Liver (tissue), 9 donors: ENCODE data around the gene QRICH1. TPM values are rescaled to one million over a fixed set of nuclear protein-coding genes. Genes with fewer than 3 reads are reported as not detected.

Experiments used
- DNase-seq: peaks from one replicate; pipeline ENCODE4 v3.0.0-alpha.2; 2017; ENCODE audit warnings: low spot score
- H3K27ac ChIP-seq, 2 donors: one replicate each; pipeline ENCODE4 v1.7.0; 2013; ENCODE audit warnings: inconsistent platforms in 2 of 2, low read length in 2 of 2, control low read depth in 1 of 2, low read depth in 1 of 2, mild to moderate bottlenecking in 1 of 2
- H3K27me3 ChIP-seq, 4 donors: one replicate each; pipeline versions ENCODE4 v1.6.1 to v1.7.0; 2013; ENCODE audit warnings: low read length in 3 of 4, inconsistent platforms in 1 of 4, mild to moderate bottlenecking in 1 of 4, moderate library complexity in 1 of 4; ENCODE audit not compliant: control insufficient read depth in 4 of 4, insufficient read depth in 4 of 4
- H3K36me3 ChIP-seq, 4 donors: one replicate each; pipeline versions ENCODE4 v1.6.1 to v1.7.0; 2013; ENCODE audit warnings: low read length in 3 of 4, mild to moderate bottlenecking in 3 of 4, low read depth in 1 of 4, moderate library complexity in 1 of 4; ENCODE audit not compliant: control insufficient read depth in 4 of 4, insufficient read depth in 3 of 4
- H3K4me1 ChIP-seq, 4 donors: one replicate each; pipeline versions ENCODE4 v1.6.1 to v1.7.0; 2013; ENCODE audit warnings: low read length in 3 of 4, mild to moderate bottlenecking in 3 of 4, moderate library complexity in 1 of 4; ENCODE audit not compliant: control insufficient read depth in 4 of 4, insufficient read depth in 4 of 4
- H3K4me3 ChIP-seq, 3 donors: one replicate each; pipeline versions ENCODE4 v1.6.1 to v1.7.0; 2013; ENCODE audit warnings: low read length in 3 of 3, control low read depth in 1 of 3, low read depth in 1 of 3, mild to moderate bottlenecking in 1 of 3
- H3K9ac ChIP-seq, 2 donors: one replicate each; pipeline ENCODE4 v1.7.0; 2013; ENCODE audit warnings: low read length in 2 of 2, mild to moderate bottlenecking in 2 of 2, moderate library complexity in 2 of 2, control low read depth in 1 of 2, low read depth in 1 of 2
- H3K9me3 ChIP-seq, 4 donors: one replicate each; pipeline versions ENCODE4 v1.6.1 to v1.7.0; 2013; ENCODE audit warnings: low read length in 3 of 4; ENCODE audit not compliant: control insufficient read depth in 4 of 4
- ATF3 ChIP-seq: IDR thresholded peaks from 2 replicates; pipeline ENCODE4 v1.6.1; 2016; ENCODE audit warnings: antibody characterized with exemption
- CTCF ChIP-seq: fragments of 150-350 bp; IDR thresholded peaks from 2 replicates; pipeline ENCODE4 v1.5.1; 2017; ENCODE audit warnings: improper control_type of control experiment, low read depth, low read length; ENCODE audit not compliant: missing input control
- EGR1 ChIP-seq, 2 donors: IDR thresholded peaks; 2 replicates each; pipeline ENCODE4 v1.6.1; 2016 to 2018; ENCODE audit warnings: antibody characterized with exemption in 2 of 2, low read depth in 2 of 2
- FOXA1 ChIP-seq: IDR thresholded peaks from 2 replicates; pipeline ENCODE4 v1.6.1; 2016; ENCODE audit warnings: antibody characterized with exemption
- FOXA2 ChIP-seq: IDR thresholded peaks from 2 replicates; pipeline ENCODE4 v1.6.1; 2016; ENCODE audit warnings: antibody characterized with exemption
- GABPA ChIP-seq, 2 donors: IDR thresholded peaks in 1 of 2; conservative IDR thresholded peaks in 1 of 2; 2 replicates each; pipeline ENCODE4 v1.6.1; 2016; ENCODE audit warnings: antibody characterized with exemption in 2 of 2, mild to moderate bottlenecking in 1 of 2, moderate library complexity in 1 of 2
- HNF4A ChIP-seq, 2 donors: conservative IDR thresholded peaks; 2 replicates each; pipeline ENCODE4 v1.6.1; 2016; ENCODE audit warnings: antibody characterized with exemption in 2 of 2, mild to moderate bottlenecking in 2 of 2
- HNF4G ChIP-seq: IDR thresholded peaks from 2 replicates; pipeline ENCODE4 v1.6.1; 2016; ENCODE audit warnings: antibody characterized with exemption
- JUND ChIP-seq, 2 donors: IDR thresholded peaks; 2 replicates each; pipeline ENCODE4 v1.6.1; 2016; ENCODE audit warnings: antibody characterized with exemption in 2 of 2
- MAX ChIP-seq: IDR thresholded peaks from 2 replicates; pipeline ENCODE4 v1.6.1; 2016; ENCODE audit warnings: antibody characterized with exemption
- NR2F2 ChIP-seq: IDR thresholded peaks from 2 replicates; pipeline ENCODE4 v1.6.1; 2016; ENCODE audit warnings: antibody characterized with exemption
- RAD21 ChIP-seq, 2 donors: IDR thresholded peaks; 2 replicates each; pipeline ENCODE4 v1.6.1; 2016; ENCODE audit warnings: antibody characterized with exemption in 2 of 2, mild to moderate bottlenecking in 2 of 2
- RXRA ChIP-seq, 2 donors: IDR thresholded peaks; 2 replicates each; pipeline ENCODE4 v1.6.1; 2017 to 2018; ENCODE audit warnings: antibody characterized with exemption in 2 of 2, mild to moderate bottlenecking in 1 of 2
- SP1 ChIP-seq: IDR thresholded peaks from 2 replicates; pipeline ENCODE4 v1.6.1; 2018; ENCODE audit warnings: antibody characterized with exemption, mild to moderate bottlenecking
- TAF1 ChIP-seq: conservative IDR thresholded peaks from 2 replicates; pipeline ENCODE4 v1.6.1; 2016; ENCODE audit warnings: antibody characterized with exemption, mild to moderate bottlenecking
- YY1 ChIP-seq: IDR thresholded peaks from 2 replicates; pipeline ENCODE4 v1.6.1; 2016; ENCODE audit warnings: antibody characterized with exemption, mild to moderate bottlenecking
- ZBTB33 ChIP-seq: IDR thresholded peaks from 2 replicates; pipeline ENCODE4 v1.6.1; 2016; ENCODE audit warnings: antibody characterized with exemption
- WGBS: extraction: QIAGEN DNeasy Blood & Tissue Kit; methylation state at CpG from one replicate; pipeline ENCODE4 v1.1.7; 2013; 5-methylcytosine and 5-hydroxymethylcytosine counted together
- polyA plus RNA-seq, 2 donors: library from polyadenylated mRNA; stranded (reverse) in 1 of 2; unstranded in 1 of 2; fragments of 200-250 nt in 1 of 2; fragments of >200 nt in 1 of 2; fragmentation: Nextera tagmentation in 1 of 2; extraction: Ambion mirVana in 1 of 2; gene quantifications; one replicate each; pipeline versions ENCODE4 v1.2.1 to v1.2.3, GENCODE V29; 2013 to 2015
- total RNA-seq, 2 donors: library from RNA; depleted of rRNA; stranded (reverse); fragments of >200 nt; gene quantifications; one replicate each; pipeline ENCODE4 v1.2.3, GENCODE V29; 2014
- TF ChIP-seq, protein P1 (sequence below): IDR thresholded peaks from 2 replicates; pipeline ENCODE4 v1.6.1; 2016; ENCODE audit warnings: antibody characterized with exemption, mild to moderate bottlenecking
- donor health status: healthy.
- donor health status: healthy.
- donor health status: healthy.
- donor health status: healthy.
- donor health status: healthy.

Gene QRICH1
- total and polyA plus RNA-seq, 4 donors: 17.3 to 35.1 (median 25.7) TPM

DNA sequence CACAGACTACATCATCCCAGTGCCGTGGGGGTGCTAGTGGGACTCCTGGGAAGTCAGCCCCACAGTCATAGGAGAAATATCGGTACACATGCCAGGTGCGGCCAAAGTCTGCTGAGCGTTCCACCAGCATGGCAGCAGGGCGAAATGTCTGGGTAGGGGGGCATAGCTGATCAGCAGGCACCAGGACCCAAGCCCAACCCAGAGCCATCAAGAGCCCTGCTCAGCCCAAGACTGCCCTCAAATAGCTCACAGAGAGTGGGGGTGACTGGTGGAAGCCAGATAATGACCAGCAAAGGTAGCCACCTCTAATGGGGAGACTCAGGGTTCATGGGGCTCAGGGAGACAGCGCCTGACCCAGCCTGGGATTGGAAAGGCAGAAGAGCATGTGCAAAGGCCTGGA lies 37.7 kb upstream of the QRICH1 start:
- WGBS: 97% methylated on average over 6 of the region's 6 CpGs
- Histone ChIP-seq H3K27me3 (no peaks in the 10 kb centered on the region), H3K36me3 (peaks cover 0 to 10% (median 0%) of the 10 kb centered on the region in 4 donors), H3K27ac (no peak overlapping the region), H3K9me3 (no peaks in the 10 kb centered on the region), H3K4me3 (no peak overlapping the region), H3K9ac (no peak overlapping the region), H3K4me1 (peaks cover 2 to 57% (median 51%) of the 10 kb centered on the region in 4 donors)
- DNase-seq: no peak
- TF ChIP-seq, protein P1, sequence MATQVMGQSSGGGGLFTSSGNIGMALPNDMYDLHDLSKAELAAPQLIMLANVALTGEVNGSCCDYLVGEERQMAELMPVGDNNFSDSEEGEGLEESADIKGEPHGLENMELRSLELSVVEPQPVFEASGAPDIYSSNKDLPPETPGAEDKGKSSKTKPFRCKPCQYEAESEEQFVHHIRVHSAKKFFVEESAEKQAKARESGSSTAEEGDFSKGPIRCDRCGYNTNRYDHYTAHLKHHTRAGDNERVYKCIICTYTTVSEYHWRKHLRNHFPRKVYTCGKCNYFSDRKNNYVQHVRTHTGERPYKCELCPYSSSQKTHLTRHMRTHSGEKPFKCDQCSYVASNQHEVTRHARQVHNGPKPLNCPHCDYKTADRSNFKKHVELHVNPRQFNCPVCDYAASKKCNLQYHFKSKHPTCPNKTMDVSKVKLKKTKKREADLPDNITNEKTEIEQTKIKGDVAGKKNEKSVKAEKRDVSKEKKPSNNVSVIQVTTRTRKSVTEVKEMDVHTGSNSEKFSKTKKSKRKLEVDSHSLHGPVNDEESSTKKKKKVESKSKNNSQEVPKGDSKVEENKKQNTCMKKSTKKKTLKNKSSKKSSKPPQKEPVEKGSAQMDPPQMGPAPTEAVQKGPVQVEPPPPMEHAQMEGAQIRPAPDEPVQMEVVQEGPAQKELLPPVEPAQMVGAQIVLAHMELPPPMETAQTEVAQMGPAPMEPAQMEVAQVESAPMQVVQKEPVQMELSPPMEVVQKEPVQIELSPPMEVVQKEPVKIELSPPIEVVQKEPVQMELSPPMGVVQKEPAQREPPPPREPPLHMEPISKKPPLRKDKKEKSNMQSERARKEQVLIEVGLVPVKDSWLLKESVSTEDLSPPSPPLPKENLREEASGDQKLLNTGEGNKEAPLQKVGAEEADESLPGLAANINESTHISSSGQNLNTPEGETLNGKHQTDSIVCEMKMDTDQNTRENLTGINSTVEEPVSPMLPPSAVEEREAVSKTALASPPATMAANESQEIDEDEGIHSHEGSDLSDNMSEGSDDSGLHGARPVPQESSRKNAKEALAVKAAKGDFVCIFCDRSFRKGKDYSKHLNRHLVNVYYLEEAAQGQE: no peak
- no peak for TF ChIP-seq CTCF
- no peak for TF ChIP-seq FOXA2
- no peak for TF ChIP-seq TAF1
- TF ChIP-seq JUND (IDR thresholded peaks at IDR 0.05): no peak
- no peak for TF ChIP-seq MAX
- TF ChIP-seq YY1: no peak
- TF ChIP-seq RXRA (IDR thresholded peaks at IDR 0.05): no peak
- TF ChIP-seq HNF4A (conservative IDR thresholded peaks at IDR 0.05): no peak
- TF ChIP-seq ATF3: no peak
- TF ChIP-seq RAD21 (IDR thresholded peaks at IDR 0.05): no peak
- TF ChIP-seq NR2F2: no peak
- no peak for TF ChIP-seq FOXA1
- TF ChIP-seq HNF4G: no peak
- no peak for TF ChIP-seq ZBTB33
- TF ChIP-seq GABPA (IDR thresholded peaks at IDR 0.05 in 1 of 2, conservative IDR thresholded peaks at IDR 0.05 in 1 of 2): no peak
- TF ChIP-seq EGR1 (IDR thresholded peaks at IDR 0.05; ENCODE audit: low read depth in 2 of 2): no peak
- TF ChIP-seq SP1: no peak
